ENCODE results near the gene DIP2C.
"Not testable (repeated sequence)": the region's sequence is repeated elsewhere in the genome, so short reads cannot be mapped to it uniquely, and the experiment has no call there.

Gene DIP2C

DNA sequence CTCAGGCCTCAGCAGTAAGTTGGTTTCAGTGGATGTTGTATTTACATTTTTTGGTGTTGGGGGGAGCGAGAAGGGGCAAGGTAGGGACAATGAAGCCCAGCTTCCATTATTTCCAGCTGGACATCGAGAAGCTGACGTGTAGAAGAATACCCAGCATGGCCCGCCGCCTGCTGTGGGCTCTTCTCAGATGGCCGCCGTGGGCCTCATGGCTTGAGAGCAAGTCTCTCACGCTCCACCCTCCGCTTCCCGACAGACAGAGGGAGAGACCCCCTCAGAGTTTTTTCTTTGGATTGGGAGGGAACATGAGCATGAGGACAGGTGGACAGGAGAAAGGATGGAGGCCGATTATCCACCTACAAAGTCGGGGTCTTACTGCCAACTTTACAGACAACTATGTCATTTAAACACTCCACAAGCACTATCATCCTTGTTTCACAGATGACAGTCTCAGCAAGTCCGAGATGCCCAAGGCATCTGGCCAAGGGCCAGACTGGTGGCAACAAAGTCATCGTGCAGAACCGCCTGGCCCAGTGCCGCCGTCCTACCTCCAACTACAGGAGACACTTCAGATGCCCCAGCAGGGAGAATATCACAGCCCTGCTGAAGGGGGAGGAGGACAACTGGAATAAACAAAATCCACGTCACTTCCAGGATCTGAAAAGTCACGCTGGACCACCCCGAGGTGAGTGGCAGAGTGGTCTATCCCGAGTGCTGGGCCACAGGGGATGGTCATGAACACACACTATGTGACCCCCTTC, 195.9 kb downstream of the DIP2C start:
- DNase-seq (ENCODE audit: low spot score), result no peak

DNA sequence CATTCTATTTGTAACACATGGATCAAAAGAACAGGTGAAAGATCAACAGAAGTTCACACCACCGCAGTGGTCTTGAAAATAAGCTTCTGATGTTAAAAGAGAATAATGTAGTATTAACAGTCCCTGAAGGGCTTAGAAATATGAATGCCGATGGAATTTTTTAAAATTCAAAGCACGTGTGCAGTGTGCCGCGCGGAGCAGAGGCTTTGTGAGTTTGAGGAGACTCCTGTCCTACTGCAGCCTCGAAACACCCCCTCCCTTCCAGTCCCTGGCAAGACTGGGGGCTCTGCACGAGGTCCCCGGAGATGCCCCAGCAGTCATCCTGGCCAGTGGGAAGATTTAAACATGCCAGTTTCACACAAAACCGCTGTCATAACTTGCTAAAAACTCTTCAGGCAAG, 196.6 kb downstream of the DIP2C start:
- DNase-seq (ENCODE audit: low spot score), result no peak

DNA sequence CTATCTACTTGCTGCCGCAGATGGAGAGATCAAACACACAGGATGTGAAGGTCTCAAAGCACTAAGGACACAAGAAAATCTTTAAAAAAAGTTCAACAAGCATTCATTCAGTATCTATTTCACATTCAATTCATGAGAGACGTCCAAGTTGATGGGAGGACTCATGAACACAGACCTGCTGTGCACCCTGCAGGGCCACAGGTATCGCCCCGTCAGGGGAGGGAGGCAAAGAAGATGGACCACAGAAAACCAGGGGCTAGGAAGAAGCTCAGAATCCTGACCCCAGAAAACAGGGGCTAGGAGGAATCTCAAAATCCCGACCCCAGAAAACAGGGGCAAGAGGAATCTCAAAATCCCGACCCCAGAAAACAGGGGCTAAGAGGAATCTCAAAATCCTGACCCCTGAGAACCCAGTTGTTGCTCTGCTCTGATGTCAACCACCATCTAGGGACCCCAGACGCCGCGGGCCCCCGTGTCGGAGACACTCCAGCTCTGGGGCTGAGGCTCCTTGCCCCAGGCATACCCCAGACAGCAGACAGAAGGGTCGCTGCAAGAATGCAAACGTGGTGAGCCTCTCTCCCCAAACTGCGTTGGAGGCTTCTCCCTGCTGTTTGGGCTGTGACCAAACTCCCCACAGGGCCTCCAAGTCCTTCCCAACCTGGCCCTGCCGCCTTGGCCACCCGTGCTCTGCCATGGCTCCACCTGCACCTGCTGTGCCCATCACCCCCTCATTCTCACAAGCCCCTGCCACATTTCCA, 197.6 kb downstream of the DIP2C start:
- DNase-seq (ENCODE audit: low spot score), result no peak

DNA sequence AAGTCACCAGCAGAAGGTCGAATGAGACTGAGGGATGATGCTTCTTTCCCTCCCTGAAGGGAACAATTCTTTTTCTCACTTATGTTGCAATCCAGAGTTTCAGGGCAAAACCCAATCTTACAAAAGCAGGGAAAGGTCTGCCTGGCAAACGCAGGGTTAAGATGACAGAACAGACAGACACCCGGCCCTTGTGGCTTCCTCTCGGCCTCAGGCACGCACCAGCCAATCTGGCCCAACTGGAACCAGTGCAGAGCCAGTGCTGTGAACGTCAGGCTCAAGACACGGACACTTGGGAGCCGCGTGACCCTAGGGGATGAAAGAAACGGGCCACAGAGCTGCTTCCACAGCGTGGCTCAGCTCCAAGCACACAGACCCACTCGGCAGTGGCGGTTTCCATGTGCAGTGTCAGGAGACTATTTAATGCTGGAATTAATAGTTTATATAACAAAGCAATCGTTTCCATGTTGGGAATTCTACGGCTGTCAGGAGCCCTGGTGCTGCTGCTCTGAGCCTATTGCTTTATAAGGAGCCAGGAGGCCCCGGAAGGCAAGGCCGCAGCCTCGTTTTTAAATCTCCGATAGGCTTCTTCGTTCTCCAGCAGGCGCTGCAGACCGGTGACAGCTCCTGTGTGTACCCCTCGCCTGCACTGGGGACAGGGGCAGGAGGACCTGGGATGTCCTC, 198.4 kb downstream of the DIP2C start:
- DNase-seq (ENCODE audit: low spot score), result no peak

DNA sequence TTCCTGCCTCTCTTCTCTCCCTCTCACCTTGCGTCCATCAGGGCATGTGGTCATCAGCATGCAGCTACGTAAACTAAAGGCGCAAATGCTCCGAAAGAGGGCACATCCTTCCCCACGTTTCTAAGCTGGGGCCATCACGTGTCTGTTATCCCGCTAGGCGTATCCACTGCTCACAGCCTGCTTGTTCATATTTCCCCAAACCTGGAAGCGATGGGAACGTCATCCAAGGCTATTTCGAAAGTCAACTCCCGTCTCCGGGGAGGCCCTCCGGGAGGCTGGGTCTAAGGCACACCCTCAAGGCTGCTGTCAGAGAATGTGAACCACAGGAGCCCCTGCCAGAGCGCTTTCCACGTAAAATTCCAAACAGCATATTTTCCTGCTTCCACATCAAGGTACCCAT, 199.2 kb downstream of the DIP2C start:
- DNase-seq (ENCODE audit: low spot score), result no peak

DNA sequence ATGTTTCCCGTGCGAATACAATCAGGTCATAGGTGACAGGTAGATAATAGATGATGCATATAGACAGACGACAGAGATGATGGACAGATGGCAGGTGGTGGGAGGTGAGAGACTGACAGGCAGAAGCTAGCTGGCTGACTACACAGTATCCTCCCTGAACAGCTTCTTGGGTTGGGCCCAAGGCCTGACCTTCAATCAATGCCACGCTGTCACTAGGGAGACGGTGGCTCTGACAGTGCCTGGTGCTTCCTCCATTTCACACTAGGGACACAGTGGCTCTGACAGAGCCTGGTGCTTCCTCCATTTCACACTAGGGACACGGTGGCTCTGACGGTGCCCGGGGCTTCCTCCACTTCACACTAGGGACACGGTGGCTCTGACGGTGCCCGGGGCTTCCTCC, 200.1 kb downstream of the DIP2C start:
- no peak for DNase-seq (ENCODE audit: low spot score)

DNA sequence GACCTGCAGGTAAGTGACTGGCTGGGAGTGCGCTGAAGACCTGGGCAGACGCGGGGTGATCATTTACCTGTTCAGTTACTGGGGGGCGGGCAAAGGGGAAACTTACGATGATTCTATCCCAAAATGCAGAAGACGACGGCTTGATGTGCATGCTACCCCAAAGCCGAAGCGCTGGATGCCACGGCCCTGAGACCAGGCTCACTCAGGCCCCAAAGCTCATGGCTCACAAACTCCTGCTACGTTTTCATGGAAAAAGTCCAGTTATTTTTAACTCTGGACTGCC, 200.6 kb downstream of the DIP2C start:
- DNase-seq (ENCODE audit: low spot score), result no peak

DNA sequence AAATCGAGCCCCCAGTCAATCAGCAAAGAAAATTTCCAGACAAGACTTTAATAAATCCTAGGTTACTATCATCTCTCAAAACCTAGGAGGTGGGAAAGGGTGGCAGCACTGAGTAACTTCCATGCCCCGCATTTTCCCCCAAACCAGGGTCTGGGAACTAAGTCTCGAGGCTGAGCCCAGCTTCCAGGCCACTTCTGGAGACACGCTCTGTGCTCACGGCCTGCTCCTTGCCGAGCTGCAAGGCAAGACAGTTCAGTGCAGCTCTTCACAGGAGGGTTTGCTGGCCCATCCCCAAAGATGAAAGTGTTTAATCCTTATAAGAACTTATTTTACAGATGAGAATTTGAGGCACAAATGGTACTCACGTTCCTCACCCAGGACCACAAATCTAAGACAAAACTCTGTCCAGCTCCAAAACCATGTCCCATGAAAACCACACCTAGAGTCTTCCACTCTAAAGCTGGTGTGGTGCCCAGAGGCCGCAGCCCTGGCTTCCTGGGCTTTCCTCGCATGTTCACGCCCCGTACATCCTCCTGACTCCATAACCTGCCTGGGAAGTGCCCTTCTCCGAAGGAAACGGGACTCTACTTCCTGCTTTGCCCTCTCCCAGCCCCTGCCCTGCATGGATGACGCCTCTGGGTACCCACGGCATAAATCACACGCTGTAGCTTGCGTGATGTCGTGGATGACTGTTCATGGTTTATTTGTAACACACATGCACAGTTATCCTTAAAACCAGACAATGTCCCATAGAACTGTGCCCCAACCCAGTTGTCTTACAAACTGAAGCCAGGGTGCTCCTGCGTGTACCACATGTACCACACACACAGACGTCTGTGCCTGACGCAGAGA, 201.2 kb downstream of the DIP2C start:
- no peak for DNase-seq (ENCODE audit: low spot score)

DNA sequence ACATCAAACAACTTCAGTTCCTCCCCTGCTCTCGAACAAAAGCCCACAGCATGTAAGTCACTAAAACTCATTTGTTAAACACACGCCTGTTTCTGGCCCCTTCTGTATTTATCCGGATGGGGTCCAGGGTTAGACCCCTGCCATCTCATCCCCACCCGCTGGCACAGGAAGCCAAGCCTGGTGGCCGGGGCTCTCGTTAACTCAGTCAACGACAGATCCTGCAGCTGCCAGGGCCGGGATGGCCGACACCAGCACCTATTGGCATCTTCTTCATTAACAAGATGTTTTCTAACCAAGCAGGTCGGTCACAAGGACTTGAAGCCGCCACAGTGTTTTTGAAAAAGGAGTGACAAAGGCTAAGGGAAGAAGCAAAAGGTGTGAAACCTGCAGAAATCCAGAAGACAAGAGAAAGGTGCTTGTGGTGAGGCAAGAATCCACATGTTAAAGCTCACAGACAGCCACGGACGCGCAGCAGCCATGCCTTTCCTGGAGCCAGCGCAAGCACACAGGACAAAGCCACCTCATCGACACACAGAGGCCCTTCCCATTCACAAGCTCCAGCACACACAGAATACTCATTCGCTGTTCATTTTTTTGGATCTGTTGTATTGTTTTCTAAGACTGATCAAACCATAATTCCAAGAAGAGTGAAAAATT, 202.7 kb downstream of the DIP2C start:
- DNase-seq (ENCODE audit: low spot score), result no peak

DNA sequence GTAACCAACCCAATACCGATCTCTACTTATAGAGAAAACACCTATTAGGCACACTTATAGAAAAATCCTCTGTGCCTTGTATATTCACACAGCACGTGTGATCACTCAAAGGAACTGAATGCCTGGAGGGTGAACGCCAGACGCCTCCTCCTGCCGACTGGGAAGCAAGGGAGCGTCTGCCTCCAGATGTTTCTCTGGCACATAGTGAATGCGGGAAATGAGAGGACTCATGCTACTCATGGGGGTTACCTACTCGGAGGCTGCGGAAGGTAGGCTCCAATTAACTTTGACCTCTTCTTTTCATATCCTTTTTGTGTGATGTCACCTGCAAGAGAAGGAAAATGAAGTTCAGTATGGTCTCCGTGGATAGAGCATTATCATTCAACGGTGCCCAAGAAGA, 203.3 kb downstream of the DIP2C start:
- no peak for DNase-seq (ENCODE audit: low spot score)

DNA sequence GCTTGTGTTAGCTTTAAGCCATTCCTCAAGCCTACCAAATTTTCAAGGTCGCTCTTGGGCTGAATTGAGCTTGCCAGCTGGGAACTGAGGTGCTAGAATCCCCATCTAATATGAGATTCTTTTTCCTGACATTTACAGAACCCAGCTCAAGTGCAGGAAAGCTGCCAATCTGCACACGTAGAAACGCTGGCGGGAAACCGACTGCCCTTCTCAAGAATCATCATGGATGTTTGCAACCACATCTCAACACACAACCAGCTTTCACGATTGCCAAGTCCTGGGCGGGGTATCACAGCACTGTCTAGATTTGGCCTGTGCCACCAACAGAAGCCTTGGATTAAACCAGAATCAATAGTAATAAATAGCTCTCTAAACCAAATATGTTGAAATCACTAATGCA, 203.7 kb downstream of the DIP2C start:
- DNase-seq (ENCODE audit: low spot score), result no peak

DNA sequence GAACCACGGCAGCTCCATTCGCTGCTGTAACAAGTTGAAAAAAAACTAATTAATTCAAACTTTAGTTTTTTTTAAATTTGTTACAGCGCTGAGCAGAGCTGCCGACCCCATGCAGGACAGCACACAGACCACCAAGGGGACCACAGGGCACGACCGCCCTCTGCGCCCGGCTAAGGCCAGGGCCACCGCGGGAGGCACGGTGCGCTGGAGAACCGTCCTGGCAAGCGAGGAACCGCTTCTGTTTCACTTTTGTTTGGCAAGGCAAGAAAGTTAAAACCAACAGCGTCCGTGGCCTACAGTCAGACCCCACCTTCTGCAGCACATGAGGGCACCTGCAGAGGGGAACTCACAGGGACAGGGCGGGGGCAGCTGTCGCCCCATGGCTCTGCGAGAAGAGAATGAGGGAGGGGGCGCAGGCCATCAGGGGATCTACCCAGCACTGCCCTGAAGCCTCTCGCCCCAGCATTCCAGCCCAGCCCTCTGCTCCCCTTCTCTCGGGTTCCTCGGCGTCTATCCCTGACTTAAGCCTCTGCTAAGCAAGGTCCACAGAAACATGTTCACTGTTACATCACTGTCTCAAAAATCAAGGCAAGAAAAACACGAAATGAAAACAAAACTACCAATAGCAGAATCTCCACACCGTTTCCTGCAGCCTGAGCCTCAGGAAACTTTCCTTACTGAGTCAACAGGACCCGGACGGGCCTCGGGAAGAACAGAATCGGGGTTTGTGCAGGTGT, 204.4 kb downstream of the DIP2C start:
- DNase-seq (ENCODE audit: low spot score), result peak; percentile 19

DNA sequence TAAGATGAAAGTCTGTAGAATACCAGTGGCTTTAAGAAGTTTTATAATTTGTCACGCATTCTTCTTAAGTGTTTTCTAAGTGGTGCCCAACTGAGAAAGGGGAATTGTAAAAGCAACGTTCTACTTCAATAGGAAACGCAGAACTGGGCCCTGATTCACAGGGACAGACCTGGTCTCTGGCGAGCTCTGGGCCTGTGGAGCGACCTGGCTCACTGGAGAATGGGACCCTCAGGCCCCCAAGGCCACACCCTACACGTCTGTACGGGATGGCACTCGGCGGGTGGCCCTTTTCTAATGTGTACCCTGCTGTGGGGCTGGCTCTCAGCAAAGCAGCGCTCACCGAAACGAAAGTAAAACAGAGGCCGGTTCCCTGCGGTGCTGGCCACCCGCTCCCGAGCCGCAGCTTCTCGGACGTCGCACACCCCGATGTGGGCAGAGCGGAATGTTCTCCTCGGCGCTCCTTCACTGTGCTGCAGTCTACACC, 205.0 kb downstream of the DIP2C start:
- peak; percentile 10 for DNase-seq (ENCODE audit: low spot score)

DNA sequence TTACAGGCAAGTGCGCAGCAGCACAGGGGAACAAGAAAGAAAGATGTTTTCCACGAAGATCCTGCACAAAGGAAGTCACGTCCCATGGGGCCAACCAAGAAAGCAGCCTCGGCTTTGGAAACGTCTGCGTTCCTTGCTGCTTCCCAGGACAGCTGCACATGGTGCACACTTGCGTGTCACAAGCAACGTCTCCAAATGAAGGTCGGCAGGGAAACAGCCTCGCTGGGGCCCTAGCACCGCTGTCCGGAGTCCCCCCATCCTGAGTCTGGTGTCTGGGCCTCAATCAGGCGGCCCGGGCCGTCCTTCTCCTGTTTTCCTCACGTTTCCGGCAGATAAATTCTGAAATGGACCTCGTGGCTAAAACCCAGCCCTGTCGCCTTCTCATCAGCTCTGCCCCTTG, 206.2 kb downstream of the DIP2C start:
- DNase-seq (ENCODE audit: low spot score), result no peak

DNA sequence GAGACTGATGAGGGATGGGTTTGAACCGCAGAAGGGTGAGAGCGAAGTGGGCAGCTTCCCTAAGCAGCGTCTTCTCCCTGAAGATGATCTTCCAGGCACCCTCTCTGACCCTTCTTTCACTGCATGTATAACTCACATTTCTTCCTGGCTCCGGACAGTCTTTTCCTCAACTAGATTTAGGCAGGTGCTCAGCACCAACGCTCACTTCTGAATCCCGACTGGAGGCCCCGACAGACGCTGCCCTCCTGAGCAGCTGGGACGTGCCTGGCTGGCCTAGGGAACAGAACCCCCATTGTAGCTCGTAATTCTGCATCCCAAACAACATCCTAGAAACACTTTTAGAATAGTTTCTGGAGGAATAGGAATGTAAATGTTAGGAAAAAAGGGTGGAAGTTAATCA, 206.6 kb downstream of the DIP2C start:
- no peak for DNase-seq (ENCODE audit: low spot score)

DNA sequence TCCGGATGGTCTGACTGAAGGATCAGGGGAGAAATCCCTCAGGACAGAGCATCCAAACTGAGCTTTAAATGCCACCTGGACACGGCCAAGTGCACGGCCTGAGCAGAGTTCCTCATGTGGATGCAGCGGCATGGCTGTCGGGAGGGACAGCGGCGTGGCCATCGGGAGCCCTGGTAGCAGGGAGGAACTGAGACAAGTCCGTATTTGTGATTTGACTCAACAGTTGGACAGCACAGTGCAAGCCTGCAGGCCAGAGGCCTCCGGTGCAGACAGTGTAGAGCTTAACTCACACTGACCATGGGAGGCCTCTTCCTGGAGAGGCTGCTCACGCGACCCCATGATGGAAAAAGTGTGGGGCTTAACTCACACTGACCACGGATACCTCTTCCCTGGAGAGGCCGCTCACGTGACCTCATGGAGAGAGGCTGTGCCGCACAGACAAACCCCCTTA, 207.4 kb downstream of the DIP2C start:
- DNase-seq (ENCODE audit: low spot score), result no peak

DNA sequence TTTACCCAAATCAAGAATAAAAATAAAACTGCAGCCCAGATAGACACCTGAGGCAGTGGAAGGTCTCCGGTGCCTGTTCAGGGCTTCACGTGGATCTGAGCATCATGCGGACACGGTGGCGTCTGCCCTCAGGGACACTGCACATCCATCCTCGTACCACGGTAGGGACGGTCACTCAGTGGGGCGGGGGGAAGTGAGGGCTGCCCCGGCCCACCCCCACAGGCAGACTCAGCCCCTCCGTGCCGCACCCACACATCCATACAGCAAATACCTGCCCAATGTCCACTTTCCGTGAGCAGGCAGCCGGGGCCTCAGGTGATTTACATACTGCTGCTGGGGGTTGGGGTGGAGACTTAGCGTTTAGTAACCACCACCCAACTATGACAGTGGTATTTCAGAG, 207.8 kb downstream of the DIP2C start:
- DNase-seq (ENCODE audit: low spot score), result no peak

DNA sequence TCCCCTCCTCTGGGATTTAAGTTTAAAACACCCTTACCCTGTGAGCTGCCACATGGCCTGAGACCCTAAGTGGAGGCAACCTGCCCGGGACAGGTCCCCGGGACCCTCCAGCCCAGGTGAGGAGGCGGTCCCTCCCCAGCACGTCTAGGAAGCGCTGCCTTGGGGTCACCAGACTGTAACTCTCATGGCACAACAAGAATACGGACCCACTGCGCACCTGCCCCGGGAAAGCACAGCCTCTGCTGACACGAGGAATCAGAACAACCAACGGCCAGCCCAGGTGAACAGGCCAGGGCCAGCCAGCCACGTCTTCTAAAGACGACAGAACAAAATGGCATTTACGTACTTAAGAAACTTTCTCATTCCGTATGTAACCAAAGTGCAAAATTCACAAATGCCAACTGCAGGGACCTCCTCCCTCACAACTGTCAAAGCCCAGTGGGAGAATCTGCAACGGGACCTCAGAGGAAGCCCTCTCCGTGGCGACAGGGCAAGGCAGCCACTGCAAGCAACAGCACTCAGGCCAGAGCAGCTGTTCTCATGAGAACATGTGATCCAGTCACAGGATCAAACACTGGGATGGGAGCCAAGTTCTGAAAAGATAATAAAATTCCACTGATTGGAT, 208.4 kb downstream of the DIP2C start:
- no peak for DNase-seq (ENCODE audit: low spot score)

DNA sequence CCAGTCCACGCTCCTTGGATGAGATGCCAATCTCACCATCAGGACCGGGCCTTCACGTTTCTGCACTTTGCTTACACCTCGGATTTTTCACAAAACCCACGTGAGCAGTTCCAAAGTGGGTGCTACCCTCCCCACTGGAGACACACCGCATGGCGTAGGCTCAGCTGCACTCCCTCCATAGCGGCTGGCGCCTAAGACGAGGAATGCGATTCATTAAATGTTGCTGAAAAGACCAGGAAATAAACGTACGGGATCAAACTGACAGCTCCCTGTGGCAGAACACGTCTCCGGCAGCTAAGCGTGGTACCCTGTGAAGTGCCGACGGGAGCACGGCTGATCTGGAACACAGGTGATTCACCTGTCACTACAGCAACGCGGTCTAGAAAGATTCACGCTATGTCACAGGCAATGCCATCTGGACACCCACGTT, 209.0 kb downstream of the DIP2C start:
- no peak for DNase-seq (ENCODE audit: low spot score)

DNA sequence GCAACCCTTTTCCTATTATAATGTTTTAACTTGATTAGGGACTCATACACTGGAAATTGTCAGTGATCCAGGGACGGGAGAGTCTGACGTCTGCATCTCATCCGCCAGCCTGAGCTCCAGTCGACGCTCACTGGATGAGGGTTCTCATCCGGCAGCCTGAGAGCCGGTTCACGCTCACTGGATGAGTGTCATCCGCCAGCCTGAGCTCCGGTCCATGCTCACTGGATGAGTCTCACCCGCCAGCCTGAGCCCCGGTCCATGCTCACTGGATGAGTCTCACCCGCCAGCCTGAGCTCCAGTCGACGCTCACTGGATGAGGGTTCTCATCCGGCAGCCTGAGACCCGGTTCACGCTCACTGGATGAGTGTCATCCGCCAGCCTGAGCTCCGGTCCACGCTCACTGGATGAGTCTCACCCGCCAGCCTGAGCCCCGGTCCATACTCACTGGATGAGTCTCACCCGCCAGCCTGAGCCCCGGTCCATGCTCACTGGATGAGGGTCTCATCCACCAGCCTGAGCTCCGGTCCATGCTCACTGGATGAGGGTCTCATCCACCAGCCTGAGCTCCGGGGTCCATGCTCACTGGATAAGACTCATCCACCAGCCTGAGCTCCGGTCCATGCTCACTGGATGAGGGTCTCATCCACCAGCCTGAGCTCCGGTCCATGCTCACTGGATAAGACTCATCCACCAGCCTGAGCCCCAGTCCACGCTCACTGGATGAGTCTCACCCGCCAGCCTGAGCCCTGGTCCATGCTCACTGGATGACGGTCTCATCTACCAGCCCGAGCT, 209.6 kb downstream of the DIP2C start:
- DNase-seq (ENCODE audit: low spot score), result not testable (repeated sequence)

All from CD4-positive, alpha-beta T cell treated with Interleukin-15 for 4 hours (primary cell).